HepG2 (cell line): ENCODE measurements around the gene SEPTIN11. TPM values are rescaled to one million over a fixed set of nuclear protein-coding genes. Genes with fewer than 3 reads are reported as not detected.

Experiments used
- ATAC-seq: fragments of 200-7000 bp; cut with Tn5 transposase; 3 replicates; pipeline ENCODE4 v1.9.1; 2020; ENCODE audit warnings: mild to moderate bottlenecking, moderate library complexity
- BruUV-seq: library from RNA; stranded (reverse); fragments of 400-500 nt; replicated peaks from 2 replicates; lab custom pipeline; 2021; lab: Mats Ljungman, UMichigan
- CTCF ChIA-PET: fragments of 300-600 bp; formaldehyde crosslinking; extraction: SDS; loops from one replicate; lab custom pipeline; 2021; ENCODE audit warnings: low total read pairs, inconsistent platforms, low intra/inter-chr PET ratio; lab: Yijun Ruan, JAX
- POLR2A ChIA-PET: fragments of 350-600 bp; sonication (Branson Sonifier 250); formaldehyde crosslinking; loops from one replicate; lab custom pipeline; 2020; ENCODE audit warnings: antibody characterized with exemption, inconsistent platforms; lab: Yijun Ruan, JAX
- DNase-seq: peaks from one replicate; pipeline ENCODE4 v3.0.0-alpha.2; 2015; ENCODE audit warnings: low spot score
- FAIRE-seq: peaks from 3 replicates; lab custom pipeline; 2011; peaks lifted over from hg19 to GRCh38; lab: Jason Lieb, UNC
- H2AFZ ChIP-seq: one replicate; pipeline ENCODE4 v1.6.1; 2011; ENCODE audit warnings: low read length, inconsistent platforms
- H3K27ac ChIP-seq: fragments of 300-600 bp; 3 replicates; pipeline ENCODE4 v1.8.0; 2011; ENCODE audit warnings: mixed run types, mild to moderate bottlenecking, mixed read lengths, low read length, inconsistent platforms; ENCODE audit not compliant: insufficient read depth; ENCODE audit errors: extremely low read length
- H3K27me3 ChIP-seq, 2 experiments: fragments of 200-600 bp in 1 of 2; 2 replicates in 1 of 2; 3 replicates in 1 of 2; pipeline versions ENCODE4 v1.6.0 to v1.8.0; 2011; ENCODE audit warnings: low read length in 2 of 2, mild to moderate bottlenecking in 2 of 2, moderate library complexity in 2 of 2, inconsistent platforms in 1 of 2; ENCODE audit not compliant: insufficient read depth in 2 of 2, control insufficient read depth in 1 of 2
- H3K36me3 ChIP-seq, 2 experiments: fragments of 200-600 bp in 1 of 2; replicated peaks in 1 of 2; 2 replicates in 1 of 2; 3 replicates in 1 of 2; pipeline versions ENCODE4 v1.5.1 to v1.8.0; 2011; ENCODE audit warnings: low read length in 2 of 2, inconsistent platforms in 1 of 2; ENCODE audit not compliant: insufficient read depth in 2 of 2, control insufficient read depth in 1 of 2
- H3K4me1 ChIP-seq: 2 replicates; pipeline ENCODE4 v1.5.1; 2012; ENCODE audit warnings: low read length, inconsistent platforms; ENCODE audit not compliant: insufficient read depth
- H3K4me2 ChIP-seq: 2 replicates; pipeline ENCODE4 v1.6.0; 2011; ENCODE audit warnings: low read depth, low read length, inconsistent platforms
- H3K4me3 ChIP-seq, 3 experiments: fragments of 200-600 bp in 1 of 3; sonication (generic), shearing (Covaris generic) in 1 of 3; replicated peaks in 1 of 3; 2 replicates each; pipeline ENCODE4 v1.5.1; 2011 to 2016; ENCODE audit warnings: low read length in 3 of 3, inconsistent platforms in 2 of 3, low read depth in 2 of 3, mild to moderate bottlenecking in 2 of 3, control low read depth in 1 of 3, mixed read lengths in 1 of 3; ENCODE audit not compliant: insufficient read depth in 1 of 3
- H3K79me2 ChIP-seq: one replicate; pipeline ENCODE4 v1.6.1; 2011; ENCODE audit warnings: low read length, inconsistent platforms; ENCODE audit not compliant: insufficient read depth
- H3K9ac ChIP-seq: 2 replicates; pipeline ENCODE4 v1.6.0; 2011; ENCODE audit warnings: mild to moderate bottlenecking, low read depth, low read length, inconsistent platforms; ENCODE audit not compliant: insufficient read depth
- H3K9me3 ChIP-seq: 2 replicates; pipeline ENCODE4 v1.5.1; 2012; ENCODE audit warnings: mild to moderate bottlenecking, low read length
- H4K20me1 ChIP-seq: 2 replicates; pipeline ENCODE4 v1.6.0; 2011; ENCODE audit warnings: inconsistent platforms, mild to moderate bottlenecking, low read length, moderate library complexity; ENCODE audit not compliant: insufficient read depth
- DPF2 ChIP-seq: sonication (generic); formaldehyde crosslinking; IDR thresholded peaks from 2 replicates; pipeline ENCODE4 v1.4.0; 2020; ENCODE audit warnings: mild to moderate bottlenecking, low read depth, missing genetic modification reagents, borderline replicate concordance
- MAFK ChIP-seq, 2 experiments: IDR thresholded peaks in 1 of 2; conservative IDR thresholded peaks in 1 of 2; 2 replicates each; pipeline ENCODE4 v1.6.1; 2011; ENCODE audit warnings: improper control_type of control experiment in 2 of 2, low read length in 2 of 2
- SALL2 ChIP-seq: sonication (generic); formaldehyde crosslinking; IDR thresholded peaks from 2 replicates; pipeline ENCODE4 v1.8.1; 2023; ENCODE audit warnings: mild to moderate bottlenecking, missing genetic modification reagents, inconsistent platforms
- STAG1 ChIP-seq: sonication (generic); formaldehyde crosslinking; IDR thresholded peaks from 2 replicates; pipeline ENCODE4 v1.4.0; 2020; ENCODE audit warnings: missing genetic modification reagents
- ZNF431 ChIP-seq: sonication (generic); formaldehyde crosslinking; IDR thresholded peaks from 2 replicates; pipeline ENCODE4 v1.9.0; 2022; ENCODE audit warnings: missing genetic modification reagents, low read depth, mild to moderate bottlenecking, borderline replicate concordance
- WGBS: methylation state at CpG from one replicate; pipeline ENCODE4 v1.1.6; 2017; ENCODE audit warnings: low lambda C conversion rate; 5-methylcytosine and 5-hydroxymethylcytosine counted together
- in situ Hi-C: cut with HindIII; loops from 2 replicates; pipeline ENCODE4 v1.10.0; 2017; ENCODE audit warnings: low pct_unique_long_range_greater_than_20kb; ENCODE audit not compliant: extremely low pct_ligation_motif_present
- intact Hi-C: fragments of 100-400 bp; cut with micrococcal nuclease; formaldehyde crosslinking; loops from one replicate; pipeline ENCODE4 v1.10.0; 2022; ENCODE audit not compliant: unreplicated experiment
- polyA plus RNA-seq, 8 experiments: library from polyadenylated mRNA; depleted of rRNA in 3 of 8; stranded (reverse) in 7 of 8; unstranded in 1 of 8; fragments of >200 nt; fragmentation: Illumina TruSeq in 4 of 8; extraction: Trizol in 4 of 8; gene quantifications; 2 replicates each; pipeline versions ENCODE4 v1.2.1 to v1.2.3, GENCODE V29; 2011 to 2016; ENCODE audit warnings: low read depth in 4 of 8, missing spikeins in 1 of 8, mixed read lengths in 1 of 8; ENCODE audit not compliant: insufficient read depth in 1 of 8
- total RNA-seq, 5 experiments: library from RNA; depleted of rRNA; stranded (reverse); fragments of >200 nt; fragmentation: Illumina TruSeq; extraction: Trizol; gene quantifications; 2 replicates each; pipeline ENCODE4 v1.2.3, GENCODE V29; 2016; ENCODE audit warnings: low read depth in 1 of 5
- TF ChIP-seq, protein P1 (sequence below): sonication (generic); formaldehyde crosslinking; IDR thresholded peaks from 2 replicates; pipeline ENCODE4 v1.4.0; 2020; ENCODE audit warnings: missing genetic modification reagents
- TF ChIP-seq, protein P2 (sequence below): sonication (generic); formaldehyde crosslinking; IDR thresholded peaks from 2 replicates; pipeline ENCODE4 v1.4.0; 2020; ENCODE audit warnings: missing genetic modification reagents, mild to moderate bottlenecking, borderline replicate concordance
- TF ChIP-seq, protein P3 (sequence below): sonication (generic); formaldehyde crosslinking; IDR thresholded peaks from 2 replicates; pipeline ENCODE4 v1.5.0; 2020; ENCODE audit warnings: mild to moderate bottlenecking, missing genetic modification reagents, moderate library complexity

Gene SEPTIN11
- total and polyA plus RNA-seq, 2 of the 13 experiments (the other 11 are each of a cell fraction or from before 2014, with no cell fraction given) = 28.9 to 47.3 TPM

DNA sequence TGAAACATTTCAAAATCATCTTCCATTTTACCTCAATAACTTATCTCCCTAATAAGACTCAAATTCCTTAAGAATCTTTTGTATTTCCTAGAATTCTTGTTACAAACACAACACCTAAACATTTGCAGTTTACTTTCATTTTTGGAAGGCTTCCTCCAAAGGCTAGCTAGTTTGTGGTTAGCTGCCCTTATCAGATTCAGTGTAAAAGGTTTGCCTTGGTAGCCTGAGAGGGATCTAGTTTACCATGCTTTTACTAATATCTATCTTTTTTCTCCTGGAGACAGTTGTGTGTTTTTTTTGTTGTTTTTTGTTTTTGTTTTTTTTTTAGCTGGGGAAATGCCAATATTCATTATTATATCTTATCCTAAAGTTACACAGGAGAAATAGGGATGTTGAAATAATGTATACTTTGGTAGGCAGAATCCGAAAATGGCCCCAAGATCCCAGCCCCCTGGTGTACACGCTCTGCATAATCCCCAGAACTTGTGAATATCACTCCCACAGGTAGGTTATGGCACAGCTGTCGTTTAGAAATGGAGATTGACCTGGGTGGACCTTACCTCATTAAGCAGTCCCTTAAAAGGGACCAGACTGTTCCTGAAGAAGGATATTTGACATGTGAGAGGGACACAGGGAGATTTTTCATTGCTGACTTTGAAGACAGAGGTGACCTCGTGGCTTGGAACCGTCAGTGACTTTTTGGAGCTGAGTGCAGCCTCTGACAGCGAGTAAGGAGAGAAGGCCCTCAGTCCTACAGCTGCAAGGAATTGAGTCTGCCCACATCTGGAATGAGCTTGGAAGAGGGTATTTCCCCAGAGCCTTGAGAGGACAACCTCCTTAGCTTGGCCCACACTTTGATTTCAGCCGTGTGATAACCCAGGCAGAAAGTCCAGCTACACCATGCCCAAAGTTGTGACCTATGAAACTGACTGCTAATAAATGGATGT, 33.4 kb downstream of the SEPTIN11 start:
- H4K20me1 ChIP-seq = no peaks in the 10 kb centered on the region; the same call in 1 of the 2 replicates
- BruUV-seq = no TSS peak
- 86% methylated on average over 4 of the region's 7 CpGs for WGBS
- no peaks in the 10 kb centered on the region for H3K27me3 ChIP-seq
- in situ Hi-C loops (no loop called here), intact Hi-C loops (no loop called here)
- POLR2A ChIA-PET = no interaction called here
- H3K4me2 ChIP-seq = no peak overlapping the region
- peaks cover 19% of the 10 kb centered on the region for H3K4me1 ChIP-seq
- peak; percentile 8 for DNase-seq
- H2AFZ ChIP-seq = no peak overlapping the region
- H3K36me3 ChIP-seq = no peaks in the 10 kb centered on the region
- CTCF ChIA-PET = no interaction called here
- H3K79me2 ChIP-seq = peaks cover 17% of the 10 kb centered on the region
- H3K9ac ChIP-seq = no peak overlapping the region
- H3K4me3 ChIP-seq = no peak overlapping the region
- H3K27ac ChIP-seq = no peak overlapping the region
- FAIRE-seq = no peak
- TF ChIP-seq, protein P1, sequence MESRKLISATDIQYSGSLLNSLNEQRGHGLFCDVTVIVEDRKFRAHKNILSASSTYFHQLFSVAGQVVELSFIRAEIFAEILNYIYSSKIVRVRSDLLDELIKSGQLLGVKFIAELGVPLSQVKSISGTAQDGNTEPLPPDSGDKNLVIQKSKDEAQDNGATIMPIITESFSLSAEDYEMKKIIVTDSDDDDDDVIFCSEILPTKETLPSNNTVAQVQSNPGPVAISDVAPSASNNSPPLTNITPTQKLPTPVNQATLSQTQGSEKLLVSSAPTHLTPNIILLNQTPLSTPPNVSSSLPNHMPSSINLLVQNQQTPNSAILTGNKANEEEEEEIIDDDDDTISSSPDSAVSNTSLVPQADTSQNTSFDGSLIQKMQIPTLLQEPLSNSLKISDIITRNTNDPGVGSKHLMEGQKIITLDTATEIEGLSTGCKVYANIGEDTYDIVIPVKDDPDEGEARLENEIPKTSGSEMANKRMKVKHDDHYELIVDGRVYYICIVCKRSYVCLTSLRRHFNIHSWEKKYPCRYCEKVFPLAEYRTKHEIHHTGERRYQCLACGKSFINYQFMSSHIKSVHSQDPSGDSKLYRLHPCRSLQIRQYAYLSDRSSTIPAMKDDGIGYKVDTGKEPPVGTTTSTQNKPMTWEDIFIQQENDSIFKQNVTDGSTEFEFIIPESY = peak; percentile 94
- TF ChIP-seq ZNF431 = no peak
- peak; percentile 57 for ATAC-seq
- no peaks in the 10 kb centered on the region for H3K9me3 ChIP-seq

DNA sequence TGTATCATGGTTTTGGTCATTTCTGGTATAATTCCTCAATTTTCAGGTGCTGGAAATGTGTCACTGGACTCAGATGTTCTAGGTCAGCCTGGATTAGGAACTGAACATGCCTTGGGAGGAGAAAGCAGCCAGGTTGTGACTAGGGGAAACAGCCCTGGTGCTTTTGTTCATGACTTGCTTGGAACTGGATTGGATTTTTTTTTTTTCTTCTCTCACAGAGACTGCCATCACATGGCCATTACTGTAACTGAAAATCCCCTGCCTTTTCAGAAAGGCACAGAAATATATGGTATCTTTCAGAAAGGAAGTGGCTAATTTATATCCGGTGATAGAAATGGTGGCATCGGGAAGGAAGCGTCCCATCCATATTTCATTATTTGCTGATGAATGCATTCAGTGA, 34.6 kb downstream of the SEPTIN11 start:
- ChIA-PET POLR2A (no interaction called here), CTCF (no interaction called here)
- Histone ChIP-seq H3K4me1 (peaks cover 19% of the 10 kb centered on the region), H3K4me2 (no peak overlapping the region), H4K20me1 (no peaks in the 10 kb centered on the region; the same call in 1 of the 2 replicates), H2AFZ (no peak overlapping the region), H3K4me3 (no peak overlapping the region), H3K9ac (no peak overlapping the region), H3K79me2 (peaks cover 13% of the 10 kb centered on the region), H3K9me3 (no peaks in the 10 kb centered on the region), H3K27ac (no peak overlapping the region), H3K36me3 (no peaks in the 10 kb centered on the region), H3K27me3 (no peaks in the 10 kb centered on the region)
- ATAC-seq (peak; percentile 67), FAIRE-seq (no peak), DNase-seq (peak; percentile 10)
- TF ChIP-seq DPF2 (CRISPR knock-in tag) (no peak), MAFK (conservative IDR thresholded peaks at IDR 0.05 in 1 of 2, IDR thresholded peaks at IDR 0.05 in 1 of 2; ENCODE audit: low read length in 2 of 2) (0 out of 4 replicates have a peak, but pooled peaks have one; percentile 8 to 22), STAG1 (CRISPR knock-in tag) (peak; percentile 33; the same call in 1 of the 2 replicates), SALL2 (CRISPR knock-in tag) (no peak)
- TF ChIP-seq, protein P2, sequence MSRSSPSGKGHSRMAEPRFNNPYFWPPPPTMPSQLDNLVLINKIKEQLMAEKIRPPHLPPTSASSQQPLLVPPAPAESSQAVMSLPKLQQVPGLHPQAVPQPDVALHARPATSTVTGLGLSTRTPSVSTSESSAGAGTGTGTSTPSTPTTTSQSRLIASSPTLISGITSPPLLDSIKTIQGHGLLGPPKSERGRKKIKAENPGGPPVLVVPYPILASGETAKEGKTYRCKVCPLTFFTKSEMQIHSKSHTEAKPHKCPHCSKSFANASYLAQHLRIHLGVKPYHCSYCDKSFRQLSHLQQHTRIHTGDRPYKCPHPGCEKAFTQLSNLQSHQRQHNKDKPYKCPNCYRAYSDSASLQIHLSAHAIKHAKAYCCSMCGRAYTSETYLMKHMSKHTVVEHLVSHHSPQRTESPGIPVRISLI (CRISPR knock-in tag) = peak; percentile 88
- TF ChIP-seq, protein P3, sequence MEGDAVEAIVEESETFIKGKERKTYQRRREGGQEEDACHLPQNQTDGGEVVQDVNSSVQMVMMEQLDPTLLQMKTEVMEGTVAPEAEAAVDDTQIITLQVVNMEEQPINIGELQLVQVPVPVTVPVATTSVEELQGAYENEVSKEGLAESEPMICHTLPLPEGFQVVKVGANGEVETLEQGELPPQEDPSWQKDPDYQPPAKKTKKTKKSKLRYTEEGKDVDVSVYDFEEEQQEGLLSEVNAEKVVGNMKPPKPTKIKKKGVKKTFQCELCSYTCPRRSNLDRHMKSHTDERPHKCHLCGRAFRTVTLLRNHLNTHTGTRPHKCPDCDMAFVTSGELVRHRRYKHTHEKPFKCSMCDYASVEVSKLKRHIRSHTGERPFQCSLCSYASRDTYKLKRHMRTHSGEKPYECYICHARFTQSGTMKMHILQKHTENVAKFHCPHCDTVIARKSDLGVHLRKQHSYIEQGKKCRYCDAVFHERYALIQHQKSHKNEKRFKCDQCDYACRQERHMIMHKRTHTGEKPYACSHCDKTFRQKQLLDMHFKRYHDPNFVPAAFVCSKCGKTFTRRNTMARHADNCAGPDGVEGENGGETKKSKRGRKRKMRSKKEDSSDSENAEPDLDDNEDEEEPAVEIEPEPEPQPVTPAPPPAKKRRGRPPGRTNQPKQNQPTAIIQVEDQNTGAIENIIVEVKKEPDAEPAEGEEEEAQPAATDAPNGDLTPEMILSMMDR = 0 out of 2 replicates have a peak, but pooled peaks have one; percentile 11
- no TSS peak for BruUV-seq
- in situ Hi-C loops = no loop called here
- intact Hi-C loops = loop anchor here (1.0 to 2.0 kb wide), 2 partner anchors 85 to 473 kb away; partner anchors contain the start of gene SOWAHB
- WGBS = 95% methylated on average over 3 of the region's 3 CpGs
